Measurements from ENCODE around the gene CNP.

GRCh38 chr17:42002175-42002791 is 35.7 kb downstream of the CNP start:
- TF ChIP-seq CTCF (IDR thresholded peaks at IDR 0.05; ENCODE audit: borderline replicate concordance, extremely low read depth, low read length, poor library complexity, severe bottlenecking) (no peak), EZH2 (IDR thresholded peaks at IDR 0.05; ENCODE audit: borderline replicate concordance, low read depth, low read length, severe bottlenecking) (no peak)

All from DND-41 (cell line).